HG03025 (cell line): ENCODE data around the gene RPL26.
"Not testable (repeated sequence)": the region's sequence is repeated elsewhere in the genome, so short reads cannot be mapped to it uniquely, and the experiment has no call there.

Experiments used
- ATAC-seq: cut with Tn5 transposase; IDR thresholded peaks from one replicate; pipeline ENCODE4 v1.9.1; 2021; ENCODE audit warnings: mild to moderate bottlenecking, moderate library complexity; ENCODE audit not compliant: unreplicated experiment, low FRiP score

RPL26 gene

GRCh38 chr17:8369944-8370343 lies 13.0 kb downstream of the RPL26 start:
- no peak for ATAC-seq

- ATAC-seq = no peak
Observed at GRCh38 chr17:8368193-8368592, 14.8 kb downstream of the RPL26 start.

DNA sequence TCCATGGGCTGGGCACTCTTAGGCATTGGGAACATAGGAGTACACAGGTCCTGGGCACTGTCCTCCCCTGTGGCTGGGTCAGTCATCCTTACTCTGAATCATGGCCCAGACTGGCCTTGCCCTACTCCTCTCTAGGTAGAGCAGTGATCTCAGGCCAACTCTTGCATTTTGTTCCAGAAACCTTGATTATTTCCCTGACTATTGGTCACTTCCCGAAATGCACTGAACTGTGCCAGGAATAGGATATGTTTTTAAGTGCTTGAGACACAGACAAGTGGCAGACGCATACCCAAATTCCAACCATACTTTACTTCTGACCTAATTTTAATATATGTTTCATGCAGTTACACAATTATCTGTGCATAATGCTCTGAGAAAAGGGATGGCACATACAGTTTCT lies 16.8 kb downstream of the RPL26 start:
- no peak for ATAC-seq

DNA sequence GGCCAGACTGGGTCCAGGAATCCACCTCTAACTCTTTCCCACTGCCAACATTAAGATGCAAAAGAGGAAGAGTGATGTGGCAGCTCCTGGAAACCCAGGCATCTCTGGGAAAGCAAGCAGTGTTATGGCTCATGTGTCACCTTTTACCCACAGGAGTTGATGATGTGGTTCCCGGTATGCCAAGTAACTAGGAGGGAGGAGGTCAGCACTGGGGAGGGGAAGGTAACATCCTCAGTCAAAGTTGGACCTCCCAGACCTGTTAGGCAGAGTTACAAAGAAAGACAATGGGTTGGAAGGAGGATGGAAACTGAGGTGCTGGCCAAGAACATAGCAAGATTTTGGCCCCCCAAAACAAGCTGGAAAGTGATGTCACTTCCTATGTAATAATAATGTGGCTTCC lies 17.9 kb downstream of the RPL26 start:
- no peak for ATAC-seq

DNA sequence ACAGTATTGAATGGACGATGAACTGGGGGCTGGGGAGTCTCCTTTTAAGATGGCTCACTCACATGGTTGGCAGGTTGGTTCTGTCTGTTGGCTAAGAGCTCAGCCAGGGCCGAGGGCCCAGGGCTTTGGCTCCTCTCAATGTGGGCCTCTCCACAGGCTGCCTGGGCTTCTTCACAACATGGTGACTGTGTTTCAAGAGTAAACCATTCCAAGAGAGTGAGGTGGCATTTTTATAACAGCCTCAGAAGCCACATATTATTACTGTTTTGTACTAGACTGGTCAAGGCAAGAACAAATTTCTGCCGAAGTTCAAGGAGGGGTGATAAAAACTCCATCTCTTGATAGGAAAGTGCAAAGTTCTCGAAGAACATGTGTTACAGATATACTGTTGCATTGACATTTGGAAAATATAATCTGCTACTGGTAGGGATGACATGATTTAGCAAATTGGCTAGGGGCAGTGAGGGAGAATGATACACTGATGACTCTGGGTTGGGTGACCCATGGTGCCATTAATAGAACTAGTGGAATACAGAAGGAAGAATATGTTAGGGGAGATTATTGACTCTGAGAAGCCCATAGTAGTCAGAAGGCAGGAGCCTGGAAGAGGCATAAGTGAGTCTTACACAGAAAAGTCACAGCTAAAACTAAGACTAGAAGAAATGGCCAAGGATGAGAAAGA lies 20.2 kb downstream of the RPL26 start:
- ATAC-seq = no peak

DNA sequence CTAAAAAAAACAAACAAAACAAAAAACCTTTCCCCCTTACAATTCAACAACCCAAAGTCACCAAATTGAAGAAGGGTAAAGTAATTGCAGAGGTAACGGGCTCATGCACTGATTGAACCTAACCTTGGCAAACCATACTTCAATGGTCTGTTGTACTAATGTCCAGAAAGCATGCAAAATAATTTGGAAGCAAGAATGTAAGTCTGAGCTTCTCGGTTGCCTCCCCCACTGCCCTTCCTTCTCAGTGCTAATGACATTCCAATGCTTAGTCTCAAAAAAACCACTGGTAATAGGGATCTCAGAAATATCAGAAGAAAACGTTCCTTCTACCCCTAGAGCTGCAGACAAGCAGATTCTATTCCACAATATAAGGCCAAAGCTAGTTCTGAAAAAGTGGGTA lies 22.2 kb downstream of the RPL26 start:
- ATAC-seq = no peak

DNA sequence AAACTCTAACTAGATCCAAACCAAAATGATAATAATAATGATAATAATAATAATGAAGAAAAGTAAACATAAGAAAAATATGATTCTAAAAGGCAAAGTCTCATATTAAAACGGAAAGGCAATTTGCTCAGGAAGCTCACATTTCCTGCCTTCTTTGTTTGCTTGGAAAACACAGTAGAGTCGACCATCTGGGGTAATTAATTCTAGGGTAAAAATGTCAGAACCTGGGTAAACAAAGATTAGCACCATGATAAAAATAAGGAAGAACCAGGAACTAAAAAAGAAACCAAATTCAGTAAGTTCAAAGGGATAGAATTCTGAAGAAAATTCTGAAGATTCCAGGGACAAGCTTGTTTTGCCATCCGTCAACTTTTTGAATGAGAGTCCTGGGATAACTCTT lies 22.7 kb downstream of the RPL26 start:
- ATAC-seq = no peak

DNA sequence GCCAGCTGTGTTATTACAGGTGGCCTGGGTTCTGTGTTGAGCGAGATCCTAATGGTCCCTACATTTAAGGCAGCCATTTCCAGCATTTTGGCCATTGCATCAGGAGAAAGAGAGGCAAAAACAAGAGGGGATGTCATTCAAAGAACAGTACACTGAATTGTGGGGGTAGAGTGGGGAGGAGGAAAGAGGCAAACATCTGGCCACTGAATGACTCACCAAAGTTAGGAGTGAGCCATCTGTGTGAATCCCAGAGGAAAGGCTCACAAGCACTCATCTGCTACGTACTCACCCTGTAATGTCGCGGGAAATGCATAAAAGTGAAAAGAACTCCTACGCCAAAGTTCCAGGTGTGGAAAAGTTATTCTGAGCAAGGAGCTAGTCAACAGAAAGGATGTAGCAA lies 23.2 kb downstream of the RPL26 start:
- ATAC-seq = no peak

- ATAC-seq = no peak
Observed at GRCh38 chr17:8357910-8358309, 25.1 kb downstream of the RPL26 start.

DNA sequence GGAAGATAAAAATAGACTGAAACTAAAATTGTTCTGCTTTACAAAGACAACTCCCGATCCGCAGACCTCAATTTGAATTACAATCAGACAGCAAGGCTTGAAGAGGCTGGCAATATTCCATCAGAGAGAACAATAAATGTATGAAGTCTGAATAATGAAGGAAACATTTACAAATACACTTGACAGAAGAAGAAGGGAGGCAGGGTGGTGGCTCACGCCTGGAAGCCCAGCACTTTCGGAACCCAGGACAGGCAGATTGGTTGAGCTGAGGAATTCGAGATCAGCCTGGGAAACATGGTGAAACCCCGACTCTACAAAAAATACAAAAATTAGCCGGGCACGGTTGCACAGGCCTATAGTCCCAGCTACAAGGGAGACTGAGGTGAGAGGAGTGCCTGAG lies 28.8 kb downstream of the RPL26 start:
- ATAC-seq = no peak

GRCh38 chr17:8353736-8354135 lies 29.3 kb downstream of the RPL26 start:
- ATAC-seq = no peak

DNA sequence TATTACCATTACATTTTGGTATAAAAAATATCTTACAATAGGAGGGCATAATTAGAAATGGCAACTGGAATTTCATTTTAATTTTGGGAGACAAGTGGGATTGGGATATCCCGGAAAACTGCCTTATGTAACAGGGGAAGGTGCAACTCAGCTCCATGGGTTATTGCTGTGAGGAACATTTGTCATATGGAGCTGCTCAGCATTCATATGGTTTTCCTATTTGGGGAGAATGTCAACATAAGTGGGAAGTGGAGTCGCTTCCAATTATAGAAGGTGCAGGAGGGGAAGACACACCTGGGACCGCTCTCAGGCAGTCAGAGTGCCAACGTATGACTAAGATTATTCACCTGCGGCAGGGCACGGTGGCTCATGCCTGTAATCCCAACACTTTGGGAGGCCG lies 32.7 kb downstream of the RPL26 start:
- no peak for ATAC-seq

GRCh38 chr17:8347001-8347400 lies 36.0 kb downstream of the RPL26 start:
- not testable (repeated sequence) for ATAC-seq

DNA sequence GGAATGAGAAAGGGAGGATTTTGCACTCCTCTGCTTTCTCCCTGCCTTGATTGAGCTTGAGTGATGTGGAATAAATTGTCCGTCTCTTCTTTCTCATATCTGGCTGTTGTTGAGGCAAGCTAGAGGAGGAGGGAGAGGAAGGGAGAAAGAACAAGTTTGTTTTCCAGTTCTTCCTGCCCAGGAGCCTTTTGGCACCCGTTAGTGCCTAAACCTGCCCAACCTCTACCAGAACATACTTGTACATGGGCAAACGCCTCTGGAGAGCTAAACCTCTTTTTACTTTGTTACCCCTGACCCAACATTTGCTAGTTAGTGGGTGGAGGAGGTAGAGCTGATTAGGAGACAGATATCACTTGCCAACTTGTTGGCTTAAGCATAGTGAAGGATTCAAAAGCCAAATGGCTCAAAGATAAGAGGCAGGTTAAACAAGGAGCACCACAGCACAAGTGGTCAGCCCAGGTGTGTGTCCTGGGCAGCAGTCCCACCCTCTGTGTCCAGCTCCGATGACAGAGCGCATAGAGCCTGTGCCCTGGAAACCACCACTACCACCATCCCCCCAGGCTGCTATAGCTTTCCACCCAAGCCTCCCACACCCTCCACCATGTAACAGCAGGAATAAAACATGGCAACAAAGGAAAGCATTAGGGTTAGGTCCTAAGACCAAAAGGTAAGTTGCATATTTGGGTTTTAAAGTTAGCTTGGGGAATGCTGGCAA lies 36.9 kb downstream of the RPL26 start:
- no peak for ATAC-seq

DNA sequence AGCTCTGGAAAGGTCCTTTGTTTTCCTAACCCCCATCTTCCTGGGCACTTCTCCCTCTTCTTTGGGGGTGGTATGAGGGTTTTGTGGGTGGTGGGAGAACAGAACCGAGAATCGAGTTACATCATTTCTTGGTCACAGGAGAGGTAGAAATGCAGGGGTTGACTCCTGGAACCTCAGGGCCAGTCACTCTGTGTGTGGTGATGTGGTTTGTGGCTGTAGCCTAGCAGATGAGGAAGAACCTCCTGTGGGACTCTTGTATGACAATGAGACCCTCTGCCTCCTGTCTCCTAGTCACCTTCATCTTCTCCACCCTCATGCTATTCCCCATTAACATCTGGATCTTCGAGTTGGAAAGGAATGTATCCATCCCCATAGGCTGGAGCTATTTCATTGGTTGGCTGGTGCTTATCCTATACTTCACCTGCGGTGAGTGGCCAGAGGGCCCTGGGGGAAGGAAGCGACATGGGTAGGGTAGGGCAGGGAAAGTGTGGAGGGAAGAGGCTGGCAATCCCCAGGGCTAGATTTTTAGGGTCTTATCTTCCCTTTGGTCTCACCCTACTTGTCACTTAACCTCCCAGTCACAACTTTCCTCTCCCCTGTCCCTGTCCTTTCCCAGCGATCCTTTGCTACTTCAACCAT lies 37.8 kb downstream of the RPL26 start:
- ATAC-seq = no peak

GRCh38 chr17:8341456-8341855 lies 41.5 kb downstream of the RPL26 start:
- no peak for ATAC-seq

GRCh38 chr17:8339540-8339939 lies 43.5 kb downstream of the RPL26 start, which contains the start of gene ODF4:
Gene ODF4, plus strand, starts transcription at chr17:8339840. Its CDS starts 212 bp downstream, at chr17:8340052.
- ATAC-seq = no peak

DNA sequence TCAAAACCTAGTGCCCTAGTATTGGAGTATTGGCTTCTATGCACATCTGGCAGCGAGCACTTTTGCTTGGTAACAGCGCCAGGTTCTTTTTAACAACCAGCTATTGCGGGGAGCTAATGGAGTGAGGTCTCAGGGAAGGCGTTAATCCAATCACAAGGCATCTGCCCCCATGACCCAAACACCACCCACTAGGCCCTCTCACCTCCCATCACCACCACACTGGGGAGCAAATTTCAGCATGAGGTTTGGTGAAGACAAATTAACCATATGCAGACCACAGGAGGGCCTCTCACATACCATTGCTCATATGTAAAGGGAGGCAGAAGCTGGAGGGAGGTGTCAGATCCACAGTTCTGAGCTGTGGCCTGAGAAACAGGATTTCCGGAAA lies 44.2 kb downstream of the RPL26 start:
- ATAC-seq = no peak

- ATAC-seq = no peak
Observed at GRCh38 chr17:8337802-8338752, 44.9 kb downstream of the RPL26 start.

- ATAC-seq = no peak
Observed at GRCh38 chr17:8333281-8333680, 49.7 kb downstream of the RPL26 start.

DNA sequence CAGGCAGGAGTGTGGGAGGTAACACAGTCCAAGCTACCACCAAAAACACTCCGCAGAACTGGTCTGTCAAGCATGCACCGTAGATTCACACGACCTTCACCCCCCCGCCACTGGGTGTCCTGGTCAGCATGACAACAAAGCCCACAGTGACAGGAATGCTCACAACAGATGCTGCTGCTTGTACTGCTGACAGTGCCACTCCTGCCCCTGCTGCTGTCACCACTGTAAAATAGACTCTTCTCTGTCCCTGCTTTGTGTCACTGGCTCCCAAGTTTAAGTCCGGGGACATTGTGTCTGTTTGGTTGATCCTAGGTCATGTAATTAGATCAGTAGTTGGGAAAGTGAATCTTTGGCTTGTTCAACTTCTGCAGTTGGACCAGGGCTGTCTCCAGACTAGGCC lies 50.3 kb downstream of the RPL26 start:
- ATAC-seq = no peak
